Measurements from ENCODE around the gene BTG4. TPM values are rescaled to one million over a fixed set of nuclear protein-coding genes. Genes with fewer than 3 reads are reported as not detected.

Gene BTG4
- total RNA-seq = not detected

DNA sequence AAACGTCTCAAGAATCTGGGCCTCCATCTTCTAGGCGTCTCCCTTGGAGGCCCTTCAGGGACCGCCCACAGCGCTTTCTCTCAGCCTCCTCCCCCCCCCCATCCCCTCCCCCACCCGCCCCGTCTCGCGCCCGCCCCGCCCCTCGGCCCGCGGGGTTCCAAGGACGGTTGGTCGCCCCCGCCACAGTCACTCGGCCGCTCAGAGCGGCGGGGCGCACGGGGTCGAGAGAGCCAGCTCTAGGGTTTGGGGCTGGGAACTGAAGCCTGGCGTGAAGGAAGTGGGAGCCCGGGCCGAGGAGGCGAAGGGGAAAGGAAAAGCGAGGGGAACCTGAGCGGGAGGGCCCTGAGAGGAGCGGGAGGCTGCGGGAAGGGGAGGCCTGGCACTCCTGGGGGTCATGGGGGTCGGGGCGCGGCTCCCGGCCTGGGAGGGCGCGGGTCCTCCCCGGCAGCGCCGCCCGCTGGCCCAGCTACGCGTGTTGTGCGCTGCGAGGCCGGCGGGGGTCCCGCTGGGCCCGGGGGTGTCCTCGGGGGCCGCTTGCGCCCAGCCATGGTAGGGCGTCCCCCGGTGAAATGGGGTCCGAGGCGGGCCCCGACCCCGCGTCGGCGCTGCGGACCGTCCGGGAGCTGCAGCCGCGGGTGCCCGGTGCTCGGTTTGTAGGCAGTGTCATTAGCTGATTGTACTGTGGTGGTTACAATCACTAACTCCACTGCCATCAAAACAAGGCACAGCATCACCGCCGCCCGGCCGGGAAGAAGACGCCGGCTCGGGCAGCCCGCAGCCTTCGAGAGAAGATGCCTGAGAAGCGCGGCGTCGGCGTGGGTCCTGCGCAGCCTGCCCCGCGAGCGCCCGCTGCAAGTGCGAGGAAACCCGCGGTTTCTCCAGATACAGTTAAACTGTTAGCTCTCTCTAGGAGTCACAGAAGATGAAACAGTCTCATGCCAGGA lies at the start of gene BTG4:
Gene BTG4, minus strand, starts transcription at position 91 of the 944 bp plus-strand sequence. CDS start 13,610 bp downstream, outside the sequence.
- Histone ChIP-seq H3K36me3 (no peaks in the 10 kb centered on the region), H3K4me3 (peak within 1 kb of the TSS; percentile 47 to 77 (median 53)), H3K27me3 (peaks cover 0 to 18% of the 10 kb centered on the region in 2 donors), H3K27ac (peak within 1 kb of the TSS in 1 of 2 donors; percentile 20), H3K4me1 (peaks cover 0 to 7% of the 10 kb centered on the region in 2 donors), H3K9me3 (no peaks in the 10 kb centered on the region)
- TF ChIP-seq POLR2AphosphoS5 (IDR thresholded peaks at IDR 0.05) (no peak), POLR2A (IDR thresholded peaks at IDR 0.05) (no peak)
- TF ChIP-seq, protein P1, sequence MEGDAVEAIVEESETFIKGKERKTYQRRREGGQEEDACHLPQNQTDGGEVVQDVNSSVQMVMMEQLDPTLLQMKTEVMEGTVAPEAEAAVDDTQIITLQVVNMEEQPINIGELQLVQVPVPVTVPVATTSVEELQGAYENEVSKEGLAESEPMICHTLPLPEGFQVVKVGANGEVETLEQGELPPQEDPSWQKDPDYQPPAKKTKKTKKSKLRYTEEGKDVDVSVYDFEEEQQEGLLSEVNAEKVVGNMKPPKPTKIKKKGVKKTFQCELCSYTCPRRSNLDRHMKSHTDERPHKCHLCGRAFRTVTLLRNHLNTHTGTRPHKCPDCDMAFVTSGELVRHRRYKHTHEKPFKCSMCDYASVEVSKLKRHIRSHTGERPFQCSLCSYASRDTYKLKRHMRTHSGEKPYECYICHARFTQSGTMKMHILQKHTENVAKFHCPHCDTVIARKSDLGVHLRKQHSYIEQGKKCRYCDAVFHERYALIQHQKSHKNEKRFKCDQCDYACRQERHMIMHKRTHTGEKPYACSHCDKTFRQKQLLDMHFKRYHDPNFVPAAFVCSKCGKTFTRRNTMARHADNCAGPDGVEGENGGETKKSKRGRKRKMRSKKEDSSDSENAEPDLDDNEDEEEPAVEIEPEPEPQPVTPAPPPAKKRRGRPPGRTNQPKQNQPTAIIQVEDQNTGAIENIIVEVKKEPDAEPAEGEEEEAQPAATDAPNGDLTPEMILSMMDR (IDR thresholded peaks at IDR 0.05) = no peak
- DNase-seq (ENCODE audit: low spot score in 2 of 2) = no peak
- intact Hi-C loops (cut with DNase I; ENCODE audit: low total_unique reads) = no loop called here

DNA sequence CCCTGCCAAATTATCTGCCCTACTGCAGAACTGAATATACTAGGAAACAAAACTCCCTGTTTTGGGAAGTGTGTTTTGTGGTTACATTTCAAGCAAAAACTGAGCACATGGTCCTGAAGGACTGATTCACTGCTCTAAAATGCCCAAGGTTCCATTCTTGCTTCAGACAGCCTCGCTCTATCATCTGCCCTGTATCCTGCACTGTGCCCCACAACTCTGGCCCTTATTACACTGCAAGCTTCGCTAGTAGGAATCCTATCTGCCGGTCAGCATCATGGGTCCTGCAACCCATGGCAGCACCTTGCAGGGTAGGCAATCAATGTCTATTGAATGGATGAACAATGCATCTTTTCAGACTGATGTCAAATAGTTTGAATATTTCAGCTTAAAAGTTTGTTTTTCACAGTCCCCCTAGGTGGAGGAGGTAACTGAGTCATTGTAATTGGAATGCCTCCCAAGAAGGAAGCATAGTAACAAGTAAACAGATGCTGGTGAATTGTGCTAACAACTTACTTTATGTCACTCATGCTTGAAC lies 49.7 kb upstream of the BTG4 start:
- no peaks in the 10 kb centered on the region for H3K4me1 ChIP-seq
- no peaks in the 10 kb centered on the region for H3K27me3 ChIP-seq
- DNase-seq (ENCODE audit: low spot score in 2 of 2) = no peak
- intact Hi-C loops (cut with DNase I; ENCODE audit: low total_unique reads) = no loop called here
- no peak overlapping the region for H3K27ac ChIP-seq
- no peak overlapping the region for H3K4me3 ChIP-seq
- no peak for TF ChIP-seq POLR2AphosphoS5 (IDR thresholded peaks at IDR 0.05)
- TF ChIP-seq, protein P1 (IDR thresholded peaks at IDR 0.05) = no peak
- no peak for TF ChIP-seq POLR2A (IDR thresholded peaks at IDR 0.05)
- no peaks in the 10 kb centered on the region for H3K36me3 ChIP-seq
- H3K9me3 ChIP-seq = no peaks in the 10 kb centered on the region

DNA sequence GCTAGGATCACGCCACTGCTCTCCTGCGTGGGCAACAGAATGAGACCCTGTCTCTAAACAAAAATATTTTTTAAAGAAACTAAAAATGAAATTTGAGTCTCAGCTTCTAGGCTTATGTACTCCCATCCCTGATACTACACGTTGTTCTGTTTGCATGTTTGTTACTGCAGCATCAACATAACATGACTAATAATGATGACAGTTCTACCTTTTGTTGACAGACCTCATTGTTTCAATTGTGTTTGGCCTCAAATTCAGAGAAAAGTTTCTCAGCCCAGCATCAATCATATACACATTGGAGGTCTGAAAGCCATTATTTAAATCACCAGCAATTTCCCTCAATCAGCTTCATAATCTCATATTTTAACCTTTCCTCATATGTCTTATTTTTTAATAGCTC lies 49.1 kb upstream of the BTG4 start:
- no peak overlapping the region for H3K4me3 ChIP-seq
- H3K36me3 ChIP-seq = no peaks in the 10 kb centered on the region
- no peaks in the 10 kb centered on the region for H3K9me3 ChIP-seq
- intact Hi-C loops (cut with DNase I; ENCODE audit: low total_unique reads) = no loop called here
- DNase-seq (ENCODE audit: low spot score in 2 of 2) = no peak
- TF ChIP-seq POLR2AphosphoS5 (IDR thresholded peaks at IDR 0.05) = no peak
- no peak for TF ChIP-seq POLR2A (IDR thresholded peaks at IDR 0.05)
- TF ChIP-seq, protein P1 (IDR thresholded peaks at IDR 0.05) = no peak
- H3K27me3 ChIP-seq = no peaks in the 10 kb centered on the region
- H3K27ac ChIP-seq = no peak overlapping the region
- H3K4me1 ChIP-seq = no peaks in the 10 kb centered on the region

DNA sequence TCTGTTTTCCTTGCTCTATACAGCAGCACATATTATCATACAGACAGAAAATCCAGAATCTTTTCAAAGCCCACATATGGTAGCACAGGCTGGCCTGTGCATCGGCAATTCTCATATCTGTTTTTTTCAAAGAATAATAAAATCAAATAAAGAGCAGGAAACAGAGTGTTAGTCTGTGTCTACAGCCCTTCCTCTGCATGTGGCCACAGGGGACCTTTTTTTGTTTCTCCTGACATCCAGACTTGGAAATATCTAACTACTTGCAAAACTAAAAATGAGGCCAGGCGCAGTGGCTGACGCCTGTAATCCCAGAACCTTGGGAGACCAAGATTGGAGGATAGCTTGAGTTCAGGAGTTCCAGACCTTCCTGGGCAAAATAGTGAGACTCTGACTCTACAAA lies 48.6 kb upstream of the BTG4 start:
- Histone ChIP-seq H3K36me3 (no peaks in the 10 kb centered on the region), H3K27me3 (no peaks in the 10 kb centered on the region), H3K4me3 (no peak overlapping the region), H3K27ac (peak overlapping the region in 1 of 2 donors; percentile 0), H3K4me1 (no peaks in the 10 kb centered on the region), H3K9me3 (no peaks in the 10 kb centered on the region)
- TF ChIP-seq POLR2AphosphoS5 (IDR thresholded peaks at IDR 0.05) = no peak
- no peak for TF ChIP-seq POLR2A (IDR thresholded peaks at IDR 0.05)
- TF ChIP-seq, protein P1 (IDR thresholded peaks at IDR 0.05) = no peak
- intact Hi-C loops (cut with DNase I; ENCODE audit: low total_unique reads) = no loop called here
- no peak for DNase-seq (ENCODE audit: low spot score in 2 of 2)
